Kidney capillary endothelial cell (primary cell): ENCODE data around the gene SUSD1.
"Not testable (repeated sequence)": the region's sequence is repeated elsewhere in the genome, so short reads cannot be mapped to it uniquely, and the experiment has no call there.

Experiments used
- DNase-seq: peaks from one replicate; pipeline ENCODE4 v3.0.0-alpha.2; 2018; ENCODE audit warnings: low spot score

Gene SUSD1

DNA sequence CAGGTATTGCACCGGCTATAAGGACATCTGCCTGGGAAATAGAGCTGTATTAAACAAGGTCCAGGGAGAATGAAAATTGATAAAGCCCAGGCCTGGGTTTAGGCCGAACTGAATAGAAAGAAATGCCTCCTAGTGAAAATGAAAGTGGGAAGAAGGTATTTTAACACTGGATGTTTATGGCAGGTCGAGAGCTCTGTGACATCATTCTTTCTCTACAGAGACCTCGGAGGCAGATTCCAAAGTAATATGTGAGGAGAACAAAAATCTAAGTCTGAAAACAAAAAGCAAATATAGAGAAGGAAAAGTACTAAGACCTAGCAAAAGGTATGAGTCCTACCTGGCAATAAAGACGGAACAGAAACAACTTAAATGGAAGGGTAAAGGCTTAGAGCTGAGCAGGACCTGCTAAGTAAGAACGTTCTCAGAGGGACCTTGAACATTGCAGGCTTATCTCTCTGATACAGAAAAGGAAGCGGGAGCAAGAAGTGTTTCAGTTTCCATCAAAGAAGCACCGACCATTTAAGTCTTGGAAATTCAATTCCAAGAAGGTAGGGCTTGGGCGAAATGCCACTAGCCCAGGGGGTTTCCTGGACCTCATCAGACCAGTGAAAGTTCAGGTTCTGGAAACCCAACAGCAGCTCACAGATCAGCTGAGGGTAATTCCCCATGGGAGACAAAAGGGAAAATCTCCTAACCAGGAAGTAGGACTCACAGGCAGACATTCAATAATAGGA, 80.0 kb downstream of the SUSD1 start:
- DNase-seq, result no peak

DNA sequence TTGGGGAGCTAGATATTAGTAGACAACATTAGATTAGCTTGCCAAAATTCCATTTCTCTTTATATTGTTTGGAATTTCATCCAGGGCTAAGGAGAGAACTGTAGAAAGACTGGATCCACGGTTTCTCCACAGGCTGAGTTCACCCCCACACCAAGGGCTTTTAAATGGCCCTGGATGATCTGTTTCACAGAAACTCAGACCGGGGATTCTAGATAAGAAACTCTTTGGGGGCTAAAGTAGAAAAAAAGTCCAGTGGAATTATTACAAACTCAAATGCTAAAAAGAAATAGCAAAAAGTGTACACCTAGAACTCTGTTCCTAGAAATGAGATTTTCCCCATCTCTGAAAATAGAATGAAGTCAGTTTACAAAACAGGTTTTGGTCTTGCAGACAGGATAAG, 80.9 kb downstream of the SUSD1 start:
- no peak for DNase-seq

DNA sequence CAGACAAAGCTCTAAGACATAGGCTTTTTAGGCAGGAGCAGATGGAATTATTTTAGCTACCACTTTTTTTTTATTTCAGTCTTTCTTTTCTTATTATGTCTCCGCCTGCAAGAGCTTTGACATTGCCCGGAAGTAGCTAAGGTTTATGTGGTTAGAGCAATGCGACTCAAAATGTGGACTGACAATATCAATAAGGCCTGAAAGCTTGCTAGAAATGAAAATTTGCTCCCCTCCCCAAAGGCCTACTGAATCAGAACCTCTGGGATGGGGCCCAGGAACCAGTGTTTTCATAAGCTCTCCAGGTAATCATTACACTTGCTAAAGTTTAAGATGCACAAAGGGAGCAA, 81.3 kb downstream of the SUSD1 start:
- DNase-seq, result no peak

DNA sequence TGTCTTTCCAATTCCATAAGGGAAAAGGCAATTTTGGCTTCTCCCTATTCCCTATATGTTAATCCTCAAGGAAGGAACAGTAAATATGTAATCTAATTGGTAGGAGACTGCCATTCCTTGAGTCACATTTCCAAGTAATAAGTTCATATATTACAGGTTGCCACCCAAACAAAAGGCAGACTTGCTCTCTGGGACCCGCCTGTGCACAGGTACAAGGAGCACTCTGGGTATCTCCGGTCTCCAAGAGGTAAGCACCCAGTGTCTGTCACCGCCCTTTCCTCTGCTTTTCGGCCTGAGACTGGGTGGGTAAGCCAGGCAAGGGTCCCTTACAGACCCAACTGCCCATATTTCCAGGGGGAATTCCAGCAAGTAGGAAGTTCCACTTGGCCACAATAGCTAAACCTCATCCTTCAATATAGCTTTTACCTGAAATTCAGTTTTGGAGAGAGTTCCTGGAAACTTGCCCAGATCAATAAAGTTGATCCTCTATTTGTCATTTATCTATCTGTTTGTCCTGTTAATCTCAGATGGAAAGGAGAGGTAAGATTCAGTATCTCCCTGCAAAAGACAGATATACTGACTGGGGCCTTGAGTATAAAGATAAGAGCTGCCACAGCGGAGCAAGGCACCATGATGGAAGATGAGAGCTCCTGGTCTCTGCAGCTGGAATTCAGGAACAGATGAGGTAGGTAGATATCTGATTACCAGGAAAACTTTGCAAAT, 81.8 kb downstream of the SUSD1 start:
- DNase-seq, result no peak

DNA sequence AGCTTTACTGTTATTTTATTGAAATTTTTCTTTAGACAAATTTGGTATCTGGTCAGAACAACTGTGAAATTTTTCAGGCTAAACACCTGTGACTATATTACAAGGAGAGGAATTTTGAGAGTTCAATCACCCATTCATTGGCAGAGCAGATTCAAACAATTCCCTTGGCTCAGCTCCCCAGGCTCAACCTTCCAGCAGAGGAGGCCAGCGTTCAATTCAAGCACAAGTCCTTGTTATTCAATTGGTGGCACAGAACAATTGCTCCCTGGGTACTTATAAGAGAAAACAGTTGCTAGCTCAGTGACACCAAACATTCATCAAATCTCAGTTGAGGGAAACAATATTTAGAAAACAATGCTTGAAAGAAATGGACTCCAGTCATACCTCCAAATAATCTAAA, 83.3 kb downstream of the SUSD1 start:
- DNase-seq, result no peak

DNA sequence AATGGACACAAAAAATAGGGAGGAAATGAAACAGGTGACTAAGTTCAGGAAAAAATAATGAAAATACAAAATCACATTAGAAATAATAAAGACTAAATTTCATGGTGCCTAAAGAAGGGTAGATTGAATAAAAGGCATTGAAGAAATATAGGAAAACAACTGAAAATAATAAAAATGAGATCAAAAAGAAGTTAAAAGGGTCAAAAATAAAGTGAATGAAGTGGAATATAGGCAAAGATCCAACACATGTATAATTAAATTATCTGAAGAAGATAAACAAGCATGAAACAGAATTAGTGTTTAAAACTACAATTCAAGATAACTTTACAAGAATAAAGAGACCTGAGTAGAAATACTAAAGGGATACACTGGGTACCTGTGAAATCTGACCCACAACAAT, 87.6 kb downstream of the SUSD1 start:
- DNase-seq, result no peak

DNA sequence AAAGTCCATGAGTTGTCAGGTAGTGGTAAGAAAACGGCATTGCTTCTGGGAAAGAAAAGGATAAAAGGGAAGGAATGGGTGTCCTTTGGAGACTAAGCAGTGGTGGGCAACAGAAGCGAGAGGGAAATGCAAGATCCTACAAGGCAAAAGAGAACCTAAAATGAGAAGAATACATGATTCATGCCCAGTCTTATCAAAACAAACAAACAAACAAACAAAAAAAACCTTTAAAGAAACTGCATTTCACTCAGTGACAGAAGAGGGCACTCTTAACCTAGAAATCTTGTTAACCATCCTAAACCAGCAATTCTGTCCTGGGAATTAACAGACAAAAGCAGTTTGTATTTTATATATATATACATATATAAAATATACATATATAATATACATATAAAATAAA, 88.5 kb downstream of the SUSD1 start:
- DNase-seq, result peak; percentile 55

DNA sequence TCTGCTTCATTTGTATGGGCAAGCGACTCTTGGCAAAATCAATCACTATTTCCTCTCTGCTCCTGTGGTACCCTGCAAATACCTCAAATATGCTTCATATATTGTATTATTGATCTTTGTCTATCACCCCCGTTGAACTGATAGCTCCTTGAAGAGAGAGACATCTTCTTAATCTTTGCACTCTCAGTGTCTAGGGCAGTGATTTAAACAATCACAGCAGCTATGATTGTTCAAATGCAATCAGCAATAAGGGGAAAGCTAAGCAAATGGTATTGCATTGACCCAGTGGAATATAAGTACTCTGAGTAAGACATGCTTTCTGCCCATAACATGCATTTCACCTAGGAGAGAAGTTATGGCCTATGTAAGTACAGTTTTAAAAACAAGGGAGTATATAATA, 90.2 kb downstream of the SUSD1 start:
- DNase-seq, result no peak

DNA sequence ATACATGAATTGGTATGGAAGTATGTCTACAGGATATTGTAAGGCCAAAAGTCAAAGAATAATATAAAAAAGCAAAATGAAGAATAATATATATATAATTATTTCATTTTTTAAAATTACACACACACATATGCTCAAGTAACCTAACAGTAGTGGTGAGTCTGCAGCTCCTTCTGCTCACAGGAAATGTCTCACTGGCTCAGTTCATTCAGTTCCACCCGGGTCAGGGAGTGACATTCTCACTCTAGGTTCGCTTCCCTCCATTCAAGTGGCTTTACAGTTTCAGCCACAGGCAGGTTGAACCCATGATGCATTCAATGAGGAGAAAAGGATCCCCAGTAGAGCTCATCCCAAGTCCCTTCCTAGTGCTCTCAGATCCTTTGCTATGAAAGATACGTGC, 90.8 kb downstream of the SUSD1 start:
- peak; percentile 55 for DNase-seq

DNA sequence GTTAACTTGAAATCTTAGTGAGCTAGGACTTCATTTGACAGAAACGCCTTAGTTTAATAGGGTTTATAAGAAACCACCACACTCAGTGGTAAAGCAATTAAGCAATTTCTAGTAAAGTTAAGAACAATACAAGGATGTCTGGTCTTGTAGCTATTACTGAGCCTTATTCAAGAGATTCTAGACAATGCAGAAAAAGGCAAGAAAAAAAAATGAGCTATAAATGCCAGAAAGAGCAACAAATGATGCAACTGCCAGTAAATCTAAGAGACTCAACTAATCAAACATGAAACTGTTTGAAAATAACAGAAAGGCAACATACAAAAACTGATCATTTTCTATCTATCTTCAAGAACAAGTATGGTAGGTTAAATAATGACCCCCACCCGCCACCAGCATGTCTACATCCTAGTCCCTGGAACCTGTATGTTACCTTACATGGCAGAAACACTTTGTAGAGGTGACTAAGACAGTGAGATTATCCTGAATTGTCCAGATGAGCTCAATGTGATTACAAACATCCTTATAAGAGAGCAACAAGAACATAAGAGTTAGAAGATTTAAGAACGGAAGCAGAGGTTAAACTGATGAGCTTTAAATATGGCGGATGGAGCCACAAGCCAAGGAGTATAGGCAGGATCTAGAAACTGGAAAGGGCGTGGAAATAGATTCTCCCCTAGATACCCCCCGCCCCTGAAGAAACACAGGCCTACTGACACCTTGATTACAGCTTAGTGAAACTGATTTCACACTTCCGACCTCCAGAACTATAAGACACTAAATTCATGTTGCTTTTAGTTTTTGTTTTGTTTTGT, 93.0 kb downstream of the SUSD1 start:
- DNase-seq, result no peak

DNA sequence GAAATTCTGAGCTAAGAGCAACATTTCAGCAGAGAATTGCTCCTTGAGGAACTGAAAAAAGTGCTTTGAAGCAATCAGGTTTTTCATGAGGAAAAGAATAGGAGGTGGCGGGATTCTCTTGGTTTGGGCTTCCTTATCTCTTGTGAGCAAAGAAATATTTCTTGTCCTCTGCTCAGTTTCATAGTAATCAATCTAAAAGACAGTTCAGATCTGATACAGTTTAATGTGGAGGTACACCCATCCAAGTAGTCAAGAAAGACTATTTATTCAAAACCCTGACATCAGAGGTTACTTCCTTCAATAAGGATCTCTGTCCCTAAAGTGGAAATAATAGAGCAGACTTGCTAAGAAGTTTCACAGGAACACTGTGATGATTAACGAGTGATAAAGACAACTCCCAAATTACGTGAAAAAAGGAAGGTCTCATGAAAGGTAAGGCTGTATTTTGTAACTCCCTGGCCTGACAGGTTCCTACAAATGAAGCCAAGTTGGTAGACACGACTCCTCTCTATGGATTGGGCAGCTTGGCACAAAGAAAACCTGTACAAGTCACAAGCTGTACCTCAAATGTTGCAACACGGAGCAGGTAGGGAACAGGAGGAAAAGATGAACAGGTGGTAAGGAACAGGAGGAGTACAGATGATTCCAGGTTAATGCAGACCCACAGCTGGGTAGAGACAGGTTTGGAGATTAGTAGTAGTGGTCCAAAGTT, 94.1 kb downstream of the SUSD1 start:
- DNase-seq, result no peak

DNA sequence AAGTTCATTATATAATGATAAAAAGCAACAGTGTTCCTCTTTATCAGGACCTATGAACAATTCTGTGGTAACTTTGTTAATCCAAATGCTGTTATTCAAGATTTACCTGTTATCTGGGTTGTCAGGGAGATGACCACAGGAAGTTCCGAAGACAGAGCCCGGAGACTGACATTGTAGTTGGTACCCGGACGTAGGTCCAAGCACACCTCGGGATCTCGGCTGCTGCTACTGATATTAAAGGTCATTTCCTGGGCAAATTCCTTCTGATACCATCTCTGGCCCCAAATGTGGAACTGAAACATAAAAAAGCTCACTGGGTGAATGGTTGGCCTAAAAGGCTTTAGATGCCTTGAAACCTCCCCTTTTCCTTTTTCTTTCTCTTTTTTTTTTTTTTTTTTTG, 96.7 kb downstream of the SUSD1 start:
- no peak for DNase-seq

DNA sequence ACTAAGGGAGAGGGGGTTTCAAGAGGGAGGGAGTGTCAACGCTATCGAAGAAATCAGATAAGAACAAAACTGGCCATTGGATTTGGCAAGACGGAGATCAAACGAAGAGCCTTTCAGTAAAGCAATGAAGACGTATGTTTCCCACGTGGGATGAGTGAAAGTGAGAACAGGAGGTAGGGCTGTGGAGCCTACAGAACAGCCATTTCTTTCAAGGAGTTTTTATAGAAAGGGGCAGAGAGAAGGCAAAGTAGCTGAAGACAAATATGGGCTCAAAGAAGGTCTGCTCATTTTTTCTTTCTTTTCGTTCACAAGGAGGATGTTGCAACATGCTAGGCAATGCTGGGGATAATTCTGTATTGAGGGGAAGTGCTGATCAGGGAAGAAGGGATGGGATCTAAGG, 98.3 kb downstream of the SUSD1 start:
- DNase-seq, result no peak

DNA sequence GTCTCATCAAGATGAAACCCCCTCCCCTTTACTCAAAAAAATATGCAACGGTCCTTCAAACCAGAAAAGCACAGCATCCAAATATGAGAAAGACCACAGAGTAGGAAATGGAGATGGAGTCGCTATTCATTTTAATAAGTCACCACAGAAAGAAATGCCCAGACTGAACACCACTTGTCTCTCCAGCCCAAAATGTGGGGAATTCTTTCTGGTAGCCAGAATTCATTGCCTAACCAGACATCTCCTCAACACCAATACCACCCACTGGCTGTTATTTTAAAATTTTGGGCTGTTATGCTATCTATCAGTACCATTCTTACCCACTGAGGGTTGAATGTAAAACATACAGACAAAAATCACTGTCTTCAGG, 100.1 kb downstream of the SUSD1 start:
- DNase-seq, result no peak

DNA sequence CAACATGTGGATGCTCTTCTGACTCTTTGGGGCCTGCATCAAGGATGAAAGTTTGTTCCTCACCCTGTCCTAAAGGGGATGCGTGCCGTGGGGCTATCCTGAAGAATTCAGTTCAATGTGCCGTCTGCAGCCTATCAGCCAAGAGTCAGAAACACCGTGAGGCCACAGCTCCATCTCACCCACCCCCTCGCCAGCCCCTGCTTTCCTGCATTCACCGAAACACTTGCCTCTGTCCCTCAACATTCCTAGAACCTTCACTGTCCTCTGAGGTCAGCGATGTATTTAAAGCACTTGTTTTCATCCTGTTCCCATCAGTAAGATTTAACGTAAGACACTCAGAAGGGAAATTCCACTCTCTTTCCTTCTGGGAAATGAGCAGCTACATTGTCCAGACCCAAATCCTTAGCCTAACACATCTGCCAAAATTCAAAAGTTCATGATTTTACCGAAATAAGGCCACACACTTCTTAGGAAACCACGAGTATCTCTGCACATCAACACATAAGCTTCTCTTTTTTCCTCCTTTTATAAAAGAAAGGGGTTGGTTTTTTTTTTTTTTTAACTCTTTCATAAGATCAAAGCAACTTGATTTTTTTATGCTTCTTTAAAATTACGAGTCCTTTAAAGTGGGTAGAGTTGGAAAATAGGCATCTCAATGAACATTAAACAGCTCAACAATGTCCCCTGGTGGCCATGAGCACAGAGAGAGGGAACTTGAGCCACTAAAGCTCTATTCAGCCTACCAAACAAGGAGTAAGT, 100.7 kb downstream of the SUSD1 start:
- peak; percentile 70 for DNase-seq

DNA sequence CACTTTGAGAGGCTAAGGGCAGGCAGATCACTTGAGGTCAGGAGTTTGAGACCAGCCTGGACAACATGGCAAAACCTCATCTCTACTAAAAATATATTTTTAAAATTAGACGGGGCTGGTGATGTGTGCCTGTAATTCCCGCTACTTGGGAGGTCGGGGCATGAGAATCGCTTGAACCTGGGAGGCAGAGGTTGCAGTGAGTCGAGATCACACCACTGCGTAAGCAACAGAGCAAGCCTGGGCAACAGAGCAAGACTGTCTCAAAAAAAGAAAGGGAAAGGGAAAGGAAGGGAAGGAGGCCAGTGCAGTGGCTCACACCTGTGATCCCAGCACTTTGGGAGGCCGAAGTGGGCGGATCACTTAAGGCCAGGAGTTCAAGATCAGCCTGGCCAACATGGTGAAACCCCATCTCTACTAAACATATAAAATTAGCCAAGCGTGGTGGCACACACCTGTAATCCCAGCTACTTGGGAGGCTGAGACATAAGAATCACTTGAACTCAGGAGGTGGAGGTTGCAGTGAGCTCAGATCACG, 101.4 kb downstream of the SUSD1 start:
- not testable (repeated sequence) for DNase-seq

DNA sequence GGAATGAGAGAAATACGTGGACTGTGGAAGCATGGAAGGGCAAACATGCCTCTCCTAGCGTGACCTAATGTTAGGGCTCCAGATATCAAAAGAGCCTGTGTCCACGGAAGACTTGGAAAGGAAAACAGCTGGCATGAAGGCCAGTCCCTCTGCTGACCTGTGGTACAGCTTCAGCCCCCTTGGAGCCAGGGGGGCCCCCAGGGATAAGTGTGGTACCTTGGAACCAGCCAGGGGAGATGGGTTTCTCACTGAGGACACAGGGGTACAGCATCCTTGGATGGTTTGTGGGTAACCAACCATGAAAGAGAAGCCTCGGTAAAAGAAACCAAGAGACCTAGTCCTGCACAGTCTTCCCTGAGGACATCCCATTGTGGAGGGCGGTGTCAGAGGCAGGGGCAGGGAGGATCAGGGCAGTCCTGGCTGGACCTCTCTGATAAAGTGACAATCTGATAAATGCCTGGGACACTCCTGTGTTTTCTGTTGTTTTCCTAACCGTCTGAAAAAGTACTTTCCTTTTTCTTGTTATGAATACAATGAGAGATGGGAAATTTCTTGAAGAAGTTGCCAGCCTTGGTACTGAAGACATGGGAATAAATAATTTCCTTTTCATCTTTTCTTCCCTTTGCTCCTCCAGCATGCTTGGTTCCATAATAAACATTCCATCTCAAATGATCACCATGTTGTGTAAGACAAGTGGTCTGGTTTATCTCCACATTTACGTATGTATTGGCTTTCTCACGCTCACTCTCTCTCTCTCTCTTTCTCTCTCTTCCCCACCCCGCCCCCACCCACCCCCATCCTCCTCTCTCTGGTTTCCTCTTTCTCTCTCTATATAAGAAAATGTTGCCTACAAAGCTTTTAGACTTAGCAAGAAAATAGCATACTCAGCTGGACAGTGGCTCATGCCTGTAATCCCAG, 102.1 kb downstream of the SUSD1 start:
- no peak for DNase-seq

DNA sequence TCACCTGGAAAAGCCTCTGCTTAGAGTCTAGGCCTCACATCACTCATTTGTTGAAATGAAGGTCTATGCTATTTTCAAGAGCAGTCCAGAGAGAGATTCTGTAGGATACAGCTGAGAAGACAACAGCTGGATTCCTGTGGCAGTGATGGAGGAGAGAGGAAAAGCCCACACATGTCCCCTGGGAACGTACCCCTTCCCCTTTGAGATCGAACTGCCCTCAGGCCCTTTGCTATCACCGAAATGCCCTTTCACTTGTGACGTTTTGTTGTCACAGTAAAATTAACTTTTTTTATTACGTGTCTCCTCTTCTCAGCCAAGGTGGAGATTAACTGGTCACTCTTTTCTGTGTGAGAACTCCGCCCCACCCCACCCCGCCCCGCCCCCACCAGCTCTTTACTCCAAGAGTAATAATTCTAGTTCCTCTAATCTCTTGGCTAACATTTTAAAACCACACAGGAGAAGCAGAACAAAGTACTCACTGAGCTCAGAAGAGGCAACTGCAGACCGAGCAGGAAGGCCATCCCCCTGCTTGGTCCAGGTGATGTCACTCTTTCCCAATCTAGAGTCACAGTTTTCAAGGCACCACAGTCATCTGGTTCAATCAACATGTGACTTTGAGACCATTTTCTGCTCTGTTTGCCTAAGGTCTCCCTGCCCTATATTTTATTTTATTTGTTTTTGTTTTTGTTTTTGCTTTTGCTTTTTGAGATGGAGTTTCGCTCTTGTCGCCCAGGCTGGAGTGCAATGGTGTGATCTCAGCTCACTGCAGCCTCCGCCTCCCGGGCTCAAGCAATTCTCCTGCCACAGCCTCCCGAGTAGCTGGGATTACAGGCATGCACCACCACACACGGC, 105.6 kb downstream of the SUSD1 start:
- DNase-seq, result no peak

DNA sequence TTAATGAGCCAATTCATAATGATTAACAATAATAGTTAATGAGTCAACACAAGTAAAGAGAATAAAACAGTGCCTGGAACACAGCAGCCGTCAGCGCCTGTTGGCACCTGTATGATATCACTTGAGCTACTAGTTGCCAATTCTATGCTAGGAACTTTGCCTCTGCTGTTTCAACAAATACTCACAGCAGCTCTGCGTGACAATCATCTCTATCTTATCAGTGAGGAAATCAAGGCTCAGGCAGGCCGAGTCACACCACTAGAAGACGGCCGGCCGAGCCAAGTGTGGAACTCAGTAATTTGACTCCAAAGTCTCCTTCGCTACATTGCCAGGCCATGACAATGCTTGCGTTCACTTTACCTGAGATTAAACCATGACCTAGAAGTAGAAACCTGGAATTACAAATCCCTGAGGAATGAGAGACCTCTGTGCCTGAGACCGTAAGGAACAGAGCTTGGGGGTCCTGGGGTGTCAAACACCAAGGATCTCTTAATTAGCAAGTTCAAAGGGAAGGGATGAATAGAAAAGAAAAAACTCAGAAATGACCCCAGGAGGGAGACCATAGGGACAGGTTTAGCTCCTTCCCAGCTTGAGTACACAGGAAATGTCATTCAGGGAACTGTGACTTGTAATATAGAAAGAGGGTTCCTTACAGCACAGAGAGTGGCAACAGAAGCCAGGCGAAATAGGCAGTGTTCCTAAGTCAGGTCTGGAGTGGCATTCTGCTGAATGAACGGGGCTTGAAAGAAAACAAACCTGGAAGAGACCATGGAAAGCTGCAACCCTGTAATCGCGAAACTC, 109.1 kb downstream of the SUSD1 start:
- DNase-seq, result no peak
